ENCODE data around the gene ZNF10. TPM values are rescaled to one million over a fixed set of nuclear protein-coding genes. Genes with fewer than 3 reads are reported as not detected.

ZNF10 gene
- total and polyA plus RNA-seq, 12 donors = 3.1 to 10.5 (median 9.1) TPM

DNA sequence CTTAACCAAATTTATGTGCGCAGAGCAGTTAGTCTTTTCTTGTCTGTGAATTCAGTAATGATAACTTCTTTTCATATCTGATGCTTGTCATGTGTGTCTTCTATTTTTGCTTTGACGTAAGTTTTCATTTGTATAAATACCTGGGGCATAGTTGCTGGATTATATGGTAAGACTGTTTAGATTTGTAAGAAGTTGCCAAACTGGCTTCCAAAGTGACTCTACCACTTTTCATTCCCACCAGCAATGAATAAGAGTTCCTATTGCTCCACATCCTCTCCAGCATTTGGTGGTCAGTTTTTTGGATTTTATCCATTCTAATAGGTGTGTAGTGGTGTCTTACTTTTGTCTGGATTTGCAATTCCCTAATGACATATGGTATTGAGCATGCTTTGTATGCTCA, 59.7 kb downstream of the ZNF10 start:
- H3K27ac ChIP-seq = no peak overlapping the region
- no peak overlapping the region for H3K4me3 ChIP-seq
- no peaks in the 10 kb centered on the region for H3K4me1 ChIP-seq
- peaks cover 2 to 100% (median 90%) of the 10 kb centered on the region in 11 donors for H3K9me3 ChIP-seq
- intact Hi-C loops (cut with DNase I) = no loop called here
- peaks cover 19 to 100% (median 99%) of the 10 kb centered on the region in 9 donors for H3K36me3 ChIP-seq
- 98 to 100% methylated on average over 2 of the region's 2 CpGs for WGBS, 2 donors
- DNase-seq (no peak), ATAC-seq (no peak)
- TF ChIP-seq, protein P1, sequence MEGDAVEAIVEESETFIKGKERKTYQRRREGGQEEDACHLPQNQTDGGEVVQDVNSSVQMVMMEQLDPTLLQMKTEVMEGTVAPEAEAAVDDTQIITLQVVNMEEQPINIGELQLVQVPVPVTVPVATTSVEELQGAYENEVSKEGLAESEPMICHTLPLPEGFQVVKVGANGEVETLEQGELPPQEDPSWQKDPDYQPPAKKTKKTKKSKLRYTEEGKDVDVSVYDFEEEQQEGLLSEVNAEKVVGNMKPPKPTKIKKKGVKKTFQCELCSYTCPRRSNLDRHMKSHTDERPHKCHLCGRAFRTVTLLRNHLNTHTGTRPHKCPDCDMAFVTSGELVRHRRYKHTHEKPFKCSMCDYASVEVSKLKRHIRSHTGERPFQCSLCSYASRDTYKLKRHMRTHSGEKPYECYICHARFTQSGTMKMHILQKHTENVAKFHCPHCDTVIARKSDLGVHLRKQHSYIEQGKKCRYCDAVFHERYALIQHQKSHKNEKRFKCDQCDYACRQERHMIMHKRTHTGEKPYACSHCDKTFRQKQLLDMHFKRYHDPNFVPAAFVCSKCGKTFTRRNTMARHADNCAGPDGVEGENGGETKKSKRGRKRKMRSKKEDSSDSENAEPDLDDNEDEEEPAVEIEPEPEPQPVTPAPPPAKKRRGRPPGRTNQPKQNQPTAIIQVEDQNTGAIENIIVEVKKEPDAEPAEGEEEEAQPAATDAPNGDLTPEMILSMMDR (IDR thresholded peaks at IDR 0.05) = no peak
- no peaks in the 10 kb centered on the region for H3K27me3 ChIP-seq

DNA sequence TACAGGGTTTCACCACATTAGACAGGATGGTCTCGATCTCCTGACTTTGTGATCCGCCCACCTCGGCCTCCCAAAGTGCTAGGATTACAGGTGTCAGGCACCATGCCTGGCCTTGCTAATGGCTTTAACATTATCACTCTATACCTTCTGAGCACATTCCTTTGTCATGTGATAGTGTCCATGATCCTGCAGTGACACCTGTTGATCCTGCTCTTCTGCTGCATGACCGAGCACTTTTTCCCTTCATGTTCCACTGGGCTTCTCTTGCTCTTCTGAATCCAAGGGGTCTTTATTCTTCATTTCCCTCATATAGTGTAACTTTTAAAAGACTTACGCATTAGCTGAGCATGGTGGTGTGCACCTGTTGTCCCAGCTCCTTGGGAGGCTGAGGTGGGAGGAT, 62.4 kb downstream of the ZNF10 start:
- H3K36me3 ChIP-seq = peaks cover 19 to 92% (median 90%) of the 10 kb centered on the region in 9 donors
- DNase-seq (no peak), ATAC-seq (no peak)
- no peaks in the 10 kb centered on the region for H3K4me1 ChIP-seq
- 99 to 100% methylated on average over 5 of the region's 5 CpGs for WGBS, 2 donors
- no peak overlapping the region for H3K27ac ChIP-seq
- H3K27me3 ChIP-seq = no peaks in the 10 kb centered on the region
- peaks cover 7 to 96% (median 88%) of the 10 kb centered on the region in 11 donors for H3K9me3 ChIP-seq
- TF ChIP-seq, protein P1 (IDR thresholded peaks at IDR 0.05) = no peak
- no peak overlapping the region for H3K4me3 ChIP-seq
- intact Hi-C loops (cut with DNase I) = no loop called here

DNA sequence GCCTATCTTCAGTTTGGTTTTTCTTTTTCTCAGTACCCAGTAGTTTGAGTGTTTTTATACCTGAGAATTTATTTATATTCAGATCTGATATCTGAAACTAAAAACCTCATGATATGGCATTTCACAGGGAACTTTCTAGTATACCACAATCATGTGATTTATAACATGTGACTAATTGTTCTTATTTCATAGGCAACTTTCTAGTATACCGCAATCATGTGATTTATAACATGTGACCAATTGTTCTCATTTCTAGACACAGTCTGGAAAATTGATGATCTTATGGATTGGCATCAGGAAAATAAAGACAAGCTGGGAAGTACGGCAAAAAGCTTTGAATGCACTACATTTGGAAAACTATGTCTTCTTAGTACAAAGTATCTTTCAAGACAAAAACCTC, 71.5 kb downstream of the ZNF10 start:
- no peak for ATAC-seq

DNA sequence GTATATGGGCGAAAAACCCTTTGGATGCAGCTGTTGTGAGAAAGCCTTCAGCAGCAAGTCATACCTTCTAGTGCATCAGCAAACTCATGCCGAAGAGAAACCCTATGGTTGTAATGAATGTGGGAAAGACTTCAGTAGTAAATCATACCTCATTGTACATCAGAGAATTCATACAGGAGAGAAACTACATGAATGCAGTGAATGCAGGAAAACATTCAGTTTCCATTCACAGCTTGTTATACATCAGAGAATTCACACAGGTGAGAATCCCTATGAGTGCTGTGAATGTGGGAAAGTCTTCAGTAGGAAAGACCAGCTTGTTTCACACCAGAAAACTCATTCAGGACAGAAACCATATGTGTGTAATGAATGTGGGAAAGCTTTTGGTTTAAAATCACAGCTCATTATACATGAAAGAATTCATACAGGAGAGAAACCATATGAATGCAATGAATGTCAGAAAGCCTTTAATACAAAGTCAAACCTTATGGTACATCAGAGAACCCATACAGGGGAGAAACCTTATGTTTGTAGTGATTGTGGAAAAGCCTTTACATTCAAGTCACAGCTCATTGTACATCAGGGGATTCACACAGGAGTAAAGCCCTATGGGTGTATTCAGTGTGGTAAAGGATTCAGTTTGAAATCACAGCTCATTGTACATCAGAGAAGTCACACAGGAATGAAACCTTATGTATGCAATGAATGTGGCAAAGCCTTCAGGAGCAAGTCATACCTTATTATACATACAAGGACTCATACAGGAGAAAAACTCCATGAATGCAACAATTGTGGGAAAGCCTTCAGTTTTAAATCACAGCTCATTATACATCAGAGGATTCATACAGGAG, 72.3 kb downstream of the ZNF10 start:
- Histone ChIP-seq H3K4me1 (no peaks in the 10 kb centered on the region), H3K9me3 (peaks cover 23 to 93% (median 83%) of the 10 kb centered on the region in 11 donors), H3K27me3 (no peaks in the 10 kb centered on the region), H3K4me3 (no peak overlapping the region), H3K27ac (no peak overlapping the region), H3K36me3 (peaks cover 8 to 82% (median 36%) of the 10 kb centered on the region in 9 donors)
- DNase-seq = no peak
- TF ChIP-seq, protein P1 (IDR thresholded peaks at IDR 0.05) = no peak
- WGBS, 2 donors = 96 to 98% methylated on average over 2 of the region's 2 CpGs
- intact Hi-C loops (cut with DNase I) = no loop called here
- ATAC-seq = no peak

More for the DNA sequence above, 71.5 kb downstream of the ZNF10 start:
- TF ChIP-seq, protein P1 (IDR thresholded peaks at IDR 0.05) = no peak
- no peak for DNase-seq
- H3K27ac ChIP-seq = no peak overlapping the region
- no peaks in the 10 kb centered on the region for H3K27me3 ChIP-seq
- H3K9me3 ChIP-seq = peaks cover 23 to 90% (median 75%) of the 10 kb centered on the region in 11 donors
- intact Hi-C loops (cut with DNase I) = no loop called here
- no peak overlapping the region for H3K4me3 ChIP-seq
- no peaks in the 10 kb centered on the region for H3K4me1 ChIP-seq
- H3K36me3 ChIP-seq = peaks cover 8 to 76% (median 36%) of the 10 kb centered on the region in 9 donors
- WGBS, 2 donors = 39 to 98% methylated on average over 2 of the region's 2 CpGs
